ENCODE results near the gene TSPAN16.
A peak's percentile ranks its signal among the peaks of the same experiment; 100 is the strongest.

The TSPAN16 gene

DNA sequence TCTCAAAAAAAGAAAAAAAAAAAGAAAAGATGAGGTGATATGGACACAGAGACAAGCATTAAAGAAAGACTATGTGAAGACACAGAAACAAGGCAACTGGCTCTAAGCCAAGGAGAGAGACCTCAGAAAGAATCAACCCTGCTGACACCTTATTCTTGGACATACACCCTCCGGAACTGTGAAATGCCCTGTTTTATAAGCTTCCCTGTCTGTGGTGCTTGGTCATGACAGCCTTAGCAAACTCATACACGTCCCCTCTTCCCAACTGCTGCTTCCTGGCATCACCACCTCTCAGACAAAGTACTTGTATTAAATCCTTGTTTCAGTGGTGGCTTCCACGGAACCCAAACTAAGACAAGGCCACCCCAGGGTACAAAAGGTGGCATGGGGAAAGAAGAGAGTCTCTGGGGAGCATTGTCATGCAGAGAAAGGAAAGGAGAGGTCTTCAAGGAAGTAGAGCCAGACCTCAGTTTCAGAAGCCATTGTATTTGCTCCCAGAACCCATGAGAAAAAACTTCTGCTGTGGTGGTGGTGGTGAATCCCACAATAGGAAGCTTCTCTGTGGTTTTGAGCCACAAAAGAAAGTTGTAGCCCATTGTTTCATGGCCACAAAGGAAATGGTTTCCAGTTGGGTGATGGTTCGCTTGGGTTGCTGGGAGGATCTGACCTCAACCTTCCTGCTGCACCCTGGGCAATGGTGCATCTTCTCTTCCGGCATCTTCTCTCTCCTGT lies 16.3 kb upstream of the TSPAN16 start:
- H3K4me3 ChIP-seq (ENCODE audit: low read depth, low read length), result no peak overlapping the region
- POLR2A ChIA-PET, result interaction anchor here (0.7 kb wide), 1 partner anchor 27 kb away, joined by 3 read pairs; no protein-coding TSS in a partner anchor
- CTCF ChIA-PET, result interaction anchor here (0.6 to 1.3 kb wide), 2 partner anchors 14 to 36 kb away, joined by 3 to 4 read pairs; no protein-coding TSS in a partner anchor

DNA sequence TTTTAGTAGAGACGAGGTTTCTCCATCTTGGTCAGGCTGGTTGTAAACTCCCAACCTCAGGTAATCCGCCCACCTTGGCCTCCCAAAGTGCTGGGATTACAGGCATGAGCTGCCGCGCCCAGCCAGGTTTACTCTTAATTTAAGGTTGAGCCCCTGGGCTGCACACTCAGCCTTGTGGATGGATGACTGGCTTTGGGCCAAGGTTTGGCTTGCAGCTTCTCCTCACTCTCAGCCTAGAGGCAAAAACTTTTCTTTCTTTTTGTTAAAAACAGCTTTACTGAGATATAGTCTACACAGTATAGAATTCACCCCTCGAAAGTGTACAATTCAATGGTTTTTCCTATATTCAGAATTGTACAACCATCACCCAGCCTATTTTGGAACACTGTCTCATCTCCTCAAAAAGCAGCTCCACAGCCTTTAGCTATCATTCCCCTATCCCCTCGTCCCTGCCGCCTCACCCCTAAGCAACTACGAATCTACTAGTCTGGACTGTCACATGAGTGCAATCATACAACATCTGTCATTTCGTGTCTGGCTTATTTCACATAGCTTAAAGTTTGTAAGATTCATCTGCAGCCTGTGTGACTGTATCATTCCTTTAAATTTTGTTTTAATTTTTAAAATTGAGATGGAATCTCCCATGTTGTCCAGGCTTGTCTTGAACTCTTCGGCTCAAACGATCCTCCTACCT lies 14.5 kb upstream of the TSPAN16 start:
- Histone ChIP-seq H3K9me3 (ENCODE audit: control insufficient read depth, insufficient read depth, low read depth, low read length) (no peaks in the 10 kb centered on the region), H3K4me1 (ENCODE audit: control insufficient read depth, insufficient read depth, low read length) (no peaks in the 10 kb centered on the region), H3K27ac (ENCODE audit: extremely low read depth, low read depth, low read length) (no peak overlapping the region), H3K4me3 (ENCODE audit: low read depth, low read length) (no peak overlapping the region), H3K36me3 (ENCODE audit: control insufficient read depth in 2 of 2, insufficient read depth in 1 of 2, low read length in 2 of 2) (no peaks in the 10 kb centered on the region)
- ChIA-PET CTCF (interaction anchor here (0.6 to 1.6 kb wide), 5 partner anchors 9 to 100 kb away, joined by 3 to 5 read pairs (median 3); no protein-coding TSS in a partner anchor), POLR2A (interaction anchor here (0.7 kb wide), 1 partner anchor 12 kb away, joined by 3 read pairs; no protein-coding TSS in a partner anchor)
- no peak for TF ChIP-seq ZNF426 (tag by site-specific recombination; IDR thresholded peaks at IDR 0.05)
- 0 out of 2 replicates have a peak, but pooled peaks have one; percentile 24 for TF ChIP-seq ZBTB17 (tag by site-specific recombination; IDR thresholded peaks at IDR 0.05)
- 0 out of 2 replicates have a peak, but pooled peaks have one; percentile 26 for TF ChIP-seq PRDM10 (tag by site-specific recombination; IDR thresholded peaks at IDR 0.05)
- no peak for TF ChIP-seq ZNF114 (tag by site-specific recombination; IDR thresholded peaks at IDR 0.05)
- no peak for TF ChIP-seq ZNF501 (tag by site-specific recombination; IDR thresholded peaks at IDR 0.05)

More for the DNA sequence above, 16.3 kb upstream of the TSPAN16 start:
- no peak overlapping the region for H3K27ac ChIP-seq (ENCODE audit: extremely low read depth, low read depth, low read length)
- H3K36me3 ChIP-seq (ENCODE audit: control insufficient read depth in 2 of 2, insufficient read depth in 1 of 2, low read length in 2 of 2), result no peaks in the 10 kb centered on the region
- no peaks in the 10 kb centered on the region for H3K9me3 ChIP-seq (ENCODE audit: control insufficient read depth, insufficient read depth, low read depth, low read length)
- no peaks in the 10 kb centered on the region for H3K4me1 ChIP-seq (ENCODE audit: control insufficient read depth, insufficient read depth, low read length)
- no peak for TF ChIP-seq WT1 (tag by site-specific recombination; IDR thresholded peaks at IDR 0.05)
- no peak for TF ChIP-seq IKZF3 (tag by site-specific recombination; IDR thresholded peaks at IDR 0.05)
- peak; percentile 80 for TF ChIP-seq ZNF548 (tag by site-specific recombination; IDR thresholded peaks at IDR 0.05)
- 0 out of 2 replicates have a peak, but pooled peaks have one; percentile 21 for TF ChIP-seq ZNF558 (tag by site-specific recombination; IDR thresholded peaks at IDR 0.05)
- TF ChIP-seq SETDB1 (IDR thresholded peaks at IDR 0.05; ENCODE audit: insufficient read length, low read length), result peak; percentile 87
- no peak for TF ChIP-seq ZNF704 (tag by site-specific recombination; IDR thresholded peaks at IDR 0.05)
- TF ChIP-seq, protein P1, sequence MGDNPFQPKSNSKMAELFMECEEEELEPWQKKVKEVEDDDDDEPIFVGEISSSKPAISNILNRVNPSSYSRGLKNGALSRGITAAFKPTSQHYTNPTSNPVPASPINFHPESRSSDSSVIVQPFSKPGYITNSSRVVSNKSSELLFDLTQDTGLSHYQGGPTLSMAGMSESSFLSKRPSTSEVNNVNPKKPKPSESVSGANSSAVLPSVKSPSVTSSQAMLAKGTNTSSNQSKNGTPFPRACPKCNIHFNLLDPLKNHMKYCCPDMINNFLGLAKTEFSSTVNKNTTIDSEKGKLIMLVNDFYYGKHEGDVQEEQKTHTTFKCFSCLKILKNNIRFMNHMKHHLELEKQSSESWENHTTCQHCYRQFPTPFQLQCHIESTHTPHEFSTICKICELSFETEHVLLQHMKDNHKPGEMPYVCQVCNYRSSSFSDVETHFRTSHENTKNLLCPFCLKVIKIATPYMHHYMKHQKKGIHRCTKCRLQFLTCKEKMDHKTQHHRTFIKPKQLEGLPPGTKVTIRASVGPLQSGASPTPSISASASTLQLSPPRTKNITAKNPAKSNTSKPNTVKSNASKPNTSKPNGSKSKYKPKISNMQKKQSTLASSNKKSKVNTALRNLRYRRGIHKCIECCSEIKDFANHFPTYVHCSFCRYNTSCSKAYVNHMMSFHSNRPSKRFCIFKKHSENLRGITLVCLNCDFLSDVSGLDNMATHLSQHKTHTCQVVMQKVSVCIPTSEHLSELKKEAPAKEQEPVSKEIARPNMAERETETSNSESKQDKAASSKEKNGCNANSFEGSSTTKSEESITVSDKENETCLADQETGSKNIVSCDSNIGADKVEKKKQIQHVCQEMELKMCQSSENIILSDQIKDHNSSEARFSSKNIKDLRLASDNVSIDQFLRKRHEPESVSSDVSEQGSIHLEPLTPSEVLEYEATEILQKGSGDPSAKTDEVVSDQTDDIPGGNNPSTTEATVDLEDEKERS (tag by site-specific recombination; IDR thresholded peaks at IDR 0.05), result 0 out of 2 replicates have a peak, but pooled peaks have one; percentile 30
- 0 out of 2 replicates have a peak, but pooled peaks have one; percentile 32 for TF ChIP-seq PRDM10 (tag by site-specific recombination; IDR thresholded peaks at IDR 0.05)
- no peak for TF ChIP-seq ZNF416 (tag by site-specific recombination; IDR thresholded peaks at IDR 0.05)
- TF ChIP-seq ZNF48 (tag by site-specific recombination; IDR thresholded peaks at IDR 0.05), result no peak
- peak; percentile 100 for TF ChIP-seq ZNF157 (tag by site-specific recombination; IDR thresholded peaks at IDR 0.05)
- TF ChIP-seq ZSCAN30 (tag by site-specific recombination; IDR thresholded peaks at IDR 0.05), result no peak
- peak; percentile 73 for TF ChIP-seq TRIM28 (IDR thresholded peaks at IDR 0.05; ENCODE audit: borderline replicate concordance, low read length)
